HEK293 (cell line): Measurements from ENCODE around the gene PRKAG2.
A peak's percentile ranks its signal among the peaks of the same experiment; 100 is the strongest.

Experiments used
- EGR2 ChIP-seq: fragments of 450-650 bp; formaldehyde crosslinking; IDR thresholded peaks from 2 replicates; pipeline ENCODE4 v1.5.1; 2016; ENCODE audit warnings: low read depth, missing biosample characterization, missing genetic modification characterization
- GFI1B ChIP-seq: fragments of 450-650 bp; formaldehyde crosslinking; IDR thresholded peaks from 2 replicates; pipeline ENCODE4 v1.5.1; 2016; ENCODE audit warnings: missing biosample characterization, missing genetic modification characterization
- KLF1 ChIP-seq: fragments of 450-650 bp; formaldehyde crosslinking; IDR thresholded peaks from 2 replicates; pipeline ENCODE4 v1.5.1; 2016; ENCODE audit warnings: missing biosample characterization, missing genetic modification characterization
- KLF10 ChIP-seq: fragments of 450-650 bp; IDR thresholded peaks from 2 replicates; pipeline ENCODE4 v1.5.1; 2018; ENCODE audit warnings: missing biosample characterization, mild to moderate bottlenecking, missing genetic modification characterization
- PRDM6 ChIP-seq: fragments of 450-650 bp; formaldehyde crosslinking; IDR thresholded peaks from 2 replicates; pipeline ENCODE4 v1.5.1; 2017; ENCODE audit warnings: missing biosample characterization, missing genetic modification characterization
- SCRT1 ChIP-seq: fragments of 450-650 bp; formaldehyde crosslinking; IDR thresholded peaks from 2 replicates; pipeline ENCODE4 v1.5.1; 2016; ENCODE audit warnings: missing biosample characterization, missing genetic modification characterization, borderline replicate concordance
- SETDB1 ChIP-seq: IDR thresholded peaks from one replicate; pipeline ENCODE4 v1.6.1; 2017; ENCODE audit warnings: mild to moderate bottlenecking, low read length, moderate library complexity, mixed read lengths; ENCODE audit not compliant: insufficient read length
- TRIM28 ChIP-seq: IDR thresholded peaks from 2 replicates; pipeline ENCODE4 v1.6.1; 2011; ENCODE audit warnings: low read length, control low read depth, borderline replicate concordance
- ZBTB7A ChIP-seq: fragments of 450-650 bp; formaldehyde crosslinking; IDR thresholded peaks from 2 replicates; pipeline ENCODE4 v1.5.1; 2016; ENCODE audit warnings: low read depth, missing biosample characterization, missing genetic modification characterization
- ZBTB8A ChIP-seq: fragments of 450-650 bp; formaldehyde crosslinking; IDR thresholded peaks from 2 replicates; pipeline ENCODE4 v1.5.1; 2016; ENCODE audit warnings: missing biosample characterization, missing genetic modification characterization
- ZFP37 ChIP-seq: fragments of 450-650 bp; formaldehyde crosslinking; IDR thresholded peaks from 2 replicates; pipeline ENCODE4 v1.5.1; 2016; ENCODE audit warnings: missing biosample characterization, missing genetic modification characterization
- ZNF133 ChIP-seq: fragments of 450-650 bp; formaldehyde crosslinking; IDR thresholded peaks from 2 replicates; pipeline ENCODE4 v1.5.1; 2016; ENCODE audit warnings: missing biosample characterization, missing genetic modification characterization
- ZNF169 ChIP-seq: fragments of 450-650 bp; formaldehyde crosslinking; IDR thresholded peaks from 2 replicates; pipeline ENCODE4 v1.5.1; 2016; ENCODE audit warnings: missing biosample characterization, missing genetic modification characterization
- ZNF184 ChIP-seq: fragments of 450-650 bp; IDR thresholded peaks from 2 replicates; pipeline ENCODE4 v1.5.1; 2018; ENCODE audit warnings: missing biosample characterization, mild to moderate bottlenecking, missing genetic modification characterization
- ZNF23 ChIP-seq: fragments of 450-650 bp; formaldehyde crosslinking; IDR thresholded peaks from 2 replicates; pipeline ENCODE4 v1.5.1; 2016; ENCODE audit warnings: missing biosample characterization, missing genetic modification characterization, borderline replicate concordance
- ZNF239 ChIP-seq: fragments of 450-650 bp; formaldehyde crosslinking; IDR thresholded peaks from 2 replicates; pipeline ENCODE4 v1.5.1; 2016; ENCODE audit warnings: missing biosample characterization, missing genetic modification characterization
- ZNF248 ChIP-seq: fragments of 450-650 bp; formaldehyde crosslinking; IDR thresholded peaks from 2 replicates; pipeline ENCODE4 v1.5.1; 2017; ENCODE audit warnings: missing biosample characterization, missing genetic modification characterization
- ZNF350 ChIP-seq: fragments of 450-650 bp; formaldehyde crosslinking; IDR thresholded peaks from 2 replicates; pipeline ENCODE4 v1.5.0; 2017; ENCODE audit warnings: missing biosample characterization, mild to moderate bottlenecking, missing genetic modification characterization
- ZNF37A ChIP-seq: fragments of 450-650 bp; IDR thresholded peaks from 2 replicates; pipeline ENCODE4 v1.5.1; 2018; ENCODE audit warnings: missing biosample characterization, missing genetic modification characterization
- ZNF394 ChIP-seq: fragments of 450-650 bp; formaldehyde crosslinking; IDR thresholded peaks from 2 replicates; pipeline ENCODE4 v1.5.1; 2016; ENCODE audit warnings: missing biosample characterization, missing genetic modification characterization, mild to moderate bottlenecking, moderate library complexity, borderline replicate concordance
- ZNF449 ChIP-seq: fragments of 450-650 bp; formaldehyde crosslinking; IDR thresholded peaks from 2 replicates; pipeline ENCODE4 v1.5.1; 2017; ENCODE audit warnings: missing biosample characterization, mild to moderate bottlenecking, missing genetic modification characterization, moderate library complexity
- ZNF544 ChIP-seq: fragments of 450-650 bp; formaldehyde crosslinking; IDR thresholded peaks from 2 replicates; pipeline ENCODE4 v1.5.0; 2017; ENCODE audit warnings: missing biosample characterization, missing genetic modification characterization
- ZNF561 ChIP-seq: fragments of 450-650 bp; IDR thresholded peaks from 2 replicates; pipeline ENCODE4 v1.5.1; 2018; ENCODE audit warnings: missing biosample characterization, missing genetic modification characterization, borderline replicate concordance
- ZNF596 ChIP-seq: fragments of 450-650 bp; IDR thresholded peaks from 2 replicates; pipeline ENCODE4 v1.5.0; 2018; ENCODE audit warnings: missing biosample characterization, mild to moderate bottlenecking, missing genetic modification characterization, moderate library complexity
- ZNF626 ChIP-seq: fragments of 450-650 bp; sonication (Bioruptor Pico); formaldehyde crosslinking; IDR thresholded peaks from 2 replicates; pipeline ENCODE4 v1.5.1; 2018; ENCODE audit warnings: missing biosample characterization, missing genetic modification characterization, inconsistent platforms
- ZNF692 ChIP-seq: fragments of 450-650 bp; formaldehyde crosslinking; IDR thresholded peaks from 2 replicates; pipeline ENCODE4 v1.5.1; 2016; ENCODE audit warnings: missing biosample characterization, missing genetic modification characterization
- ZNF785 ChIP-seq: fragments of 450-650 bp; formaldehyde crosslinking; IDR thresholded peaks from 2 replicates; pipeline ENCODE4 v1.5.1; 2016; ENCODE audit warnings: missing biosample characterization, missing genetic modification characterization
- ZSCAN30 ChIP-seq: fragments of 450-650 bp; IDR thresholded peaks from 2 replicates; pipeline ENCODE4 v1.5.1; 2018; ENCODE audit warnings: missing biosample characterization, mild to moderate bottlenecking, missing genetic modification characterization, moderate library complexity
- ZSCAN4 ChIP-seq: fragments of 450-650 bp; formaldehyde crosslinking; IDR thresholded peaks from 2 replicates; pipeline ENCODE4 v1.5.1; 2017; ENCODE audit warnings: missing biosample characterization, missing genetic modification characterization
- ZXDB ChIP-seq: fragments of 450-650 bp; formaldehyde crosslinking; IDR thresholded peaks from 2 replicates; pipeline ENCODE4 v1.5.1; 2016; ENCODE audit warnings: missing biosample characterization, missing genetic modification characterization
- TF ChIP-seq, protein P1 (sequence below): IDR thresholded peaks from 2 replicates; pipeline ENCODE4 v1.6.1; 2011; ENCODE audit warnings: mild to moderate bottlenecking, low read depth, low read length, borderline replicate concordance
- TF ChIP-seq, protein P2 (sequence below): fragments of 450-650 bp; IDR thresholded peaks from 2 replicates; pipeline ENCODE4 v1.5.1; 2018; ENCODE audit warnings: missing biosample characterization, missing genetic modification characterization

PRKAG2 gene

DNA sequence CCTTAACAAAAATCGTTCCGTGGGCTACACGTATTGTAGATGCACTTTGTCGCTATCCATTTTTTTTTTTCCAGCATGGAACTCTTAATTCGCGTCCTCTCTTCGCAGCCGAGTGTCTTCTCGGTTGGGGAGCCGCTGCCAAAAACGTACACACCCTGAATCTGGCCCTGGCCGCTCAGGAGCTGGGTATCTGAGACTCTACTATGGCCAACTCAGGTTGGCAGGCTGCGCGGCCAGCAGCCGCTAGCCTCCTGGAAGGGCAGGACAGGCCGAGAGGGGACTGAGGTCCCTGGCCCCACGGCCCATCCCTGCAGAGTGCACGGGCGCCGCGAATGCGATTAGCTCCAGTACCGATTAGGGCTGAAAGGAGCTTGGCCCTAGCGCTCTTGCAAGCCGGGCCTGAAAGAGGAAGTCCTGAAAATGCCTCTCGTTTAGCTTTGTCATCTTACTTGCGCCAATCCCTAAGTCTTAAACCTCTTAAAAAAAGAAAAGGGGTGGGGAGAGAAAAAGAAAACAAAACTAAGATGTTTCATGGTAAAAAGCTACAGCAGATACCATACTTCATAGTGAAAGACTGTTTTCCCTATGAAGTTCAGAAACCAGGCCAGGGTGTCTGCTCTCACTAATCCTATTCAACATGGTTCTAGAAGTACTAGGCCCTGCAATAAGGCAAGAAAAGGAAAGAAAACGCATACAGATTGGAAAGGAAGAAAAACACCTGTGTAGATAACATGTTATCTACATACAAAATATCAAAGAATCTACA is 244.0 kb downstream of the PRKAG2 start (continued):
- TF ChIP-seq ZNF133 (tag by site-specific recombination): no peak
- no peak for TF ChIP-seq ZXDB (tag by site-specific recombination)
- no peak for TF ChIP-seq ZNF561 (tag by site-specific recombination)
- no peak for TF ChIP-seq ZNF184 (tag by site-specific recombination)
- TF ChIP-seq ZNF169 (tag by site-specific recombination): no peak
- TF ChIP-seq ZNF350 (tag by site-specific recombination): no peak
- peak; percentile 62; the same call in 1 of the 2 replicates for TF ChIP-seq TRIM28
- TF ChIP-seq ZBTB8A (tag by site-specific recombination): peak; percentile 9; the same call in 1 of the 2 replicates
- TF ChIP-seq ZNF449 (tag by site-specific recombination): no peak
- peak; percentile 92 for TF ChIP-seq SETDB1
- no peak for TF ChIP-seq ZSCAN30
- no peak for TF ChIP-seq ZNF785 (tag by site-specific recombination)
- TF ChIP-seq ZBTB7A (tag by site-specific recombination): no peak
- TF ChIP-seq ZNF239 (tag by site-specific recombination): no peak
- TF ChIP-seq SCRT1 (tag by site-specific recombination): 0 out of 2 replicates have a peak, but pooled peaks have one; percentile 39
- TF ChIP-seq EGR2 (tag by site-specific recombination): no peak
- TF ChIP-seq, protein P1, sequence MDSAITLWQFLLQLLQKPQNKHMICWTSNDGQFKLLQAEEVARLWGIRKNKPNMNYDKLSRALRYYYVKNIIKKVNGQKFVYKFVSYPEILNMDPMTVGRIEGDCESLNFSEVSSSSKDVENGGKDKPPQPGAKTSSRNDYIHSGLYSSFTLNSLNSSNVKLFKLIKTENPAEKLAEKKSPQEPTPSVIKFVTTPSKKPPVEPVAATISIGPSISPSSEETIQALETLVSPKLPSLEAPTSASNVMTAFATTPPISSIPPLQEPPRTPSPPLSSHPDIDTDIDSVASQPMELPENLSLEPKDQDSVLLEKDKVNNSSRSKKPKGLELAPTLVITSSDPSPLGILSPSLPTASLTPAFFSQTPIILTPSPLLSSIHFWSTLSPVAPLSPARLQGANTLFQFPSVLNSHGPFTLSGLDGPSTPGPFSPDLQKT: no peak
- TF ChIP-seq ZNF626 (tag by site-specific recombination): no peak
- TF ChIP-seq PRDM6: no peak
- no peak for TF ChIP-seq ZSCAN4
- no peak for TF ChIP-seq ZNF692 (tag by site-specific recombination)
- no peak for TF ChIP-seq ZNF596
- TF ChIP-seq, protein P2, sequence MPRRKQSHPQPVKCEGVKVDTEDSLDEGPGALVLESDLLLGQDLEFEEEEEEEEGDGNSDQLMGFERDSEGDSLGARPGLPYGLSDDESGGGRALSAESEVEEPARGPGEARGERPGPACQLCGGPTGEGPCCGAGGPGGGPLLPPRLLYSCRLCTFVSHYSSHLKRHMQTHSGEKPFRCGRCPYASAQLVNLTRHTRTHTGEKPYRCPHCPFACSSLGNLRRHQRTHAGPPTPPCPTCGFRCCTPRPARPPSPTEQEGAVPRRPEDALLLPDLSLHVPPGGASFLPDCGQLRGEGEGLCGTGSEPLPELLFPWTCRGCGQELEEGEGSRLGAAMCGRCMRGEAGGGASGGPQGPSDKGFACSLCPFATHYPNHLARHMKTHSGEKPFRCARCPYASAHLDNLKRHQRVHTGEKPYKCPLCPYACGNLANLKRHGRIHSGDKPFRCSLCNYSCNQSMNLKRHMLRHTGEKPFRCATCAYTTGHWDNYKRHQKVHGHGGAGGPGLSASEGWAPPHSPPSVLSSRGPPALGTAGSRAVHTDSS: no peak
- TF ChIP-seq ZNF544 (tag by site-specific recombination): no peak
- TF ChIP-seq ZNF394: no peak
- TF ChIP-seq ZNF37A (tag by site-specific recombination): no peak
- TF ChIP-seq GFI1B (tag by site-specific recombination): no peak
- TF ChIP-seq KLF10: no peak
- TF ChIP-seq ZFP37: no peak
- no peak for TF ChIP-seq ZNF248
- TF ChIP-seq ZNF23 (tag by site-specific recombination): no peak
- TF ChIP-seq KLF1 (tag by site-specific recombination): no peak
